K562 (cell line): ENCODE results near the gene JSRP1. TPM values are rescaled to one million over a fixed set of nuclear protein-coding genes. Genes with fewer than 3 reads are reported as not detected.

Experiments used
- ATAC-seq: fragments of 200-7000 bp; cut with Tn5 transposase; 3 replicates; pipeline ENCODE4 v1.9.1; 2020; ENCODE audit warnings: moderate library complexity
- BruUV-seq: library from RNA; stranded (reverse); fragments of 400-500 nt; replicated peaks from 2 replicates; lab custom pipeline; 2021; lab: Mats Ljungman, UMichigan
- CTCF ChIA-PET: fragments of 300-600 bp; formaldehyde crosslinking; extraction: SDS; loops from one replicate; lab custom pipeline; 2021; ENCODE audit warnings: low intra/inter-chr PET ratio; lab: Yijun Ruan, JAX
- POLR2A ChIA-PET: fragments of 300-600, 350-650 bp; sonication (Branson Sonifier 250); formaldehyde crosslinking; extraction: SDS; loops from one replicate; lab custom pipeline; 2021; ENCODE audit warnings: antibody characterized with exemption, inconsistent platforms; lab: Yijun Ruan, JAX
- DNase-seq, 4 experiments: peaks; one replicate each; pipeline versions ENCODE4 v3.0.0 to v3.0.0-alpha.2; 2011 to 2018; ENCODE audit warnings: low spot score in 3 of 4, mixed read lengths in 3 of 4; ENCODE audit errors: extremely low read depth in 1 of 4
- FAIRE-seq: peaks from 2 replicates; lab custom pipeline; 2011; peaks lifted over from hg19 to GRCh38; lab: Jason Lieb, UNC
- H2AFZ ChIP-seq: 2 replicates; pipeline ENCODE4 v1.6.0; 2011; ENCODE audit warnings: low read depth, low read length, control low read depth, inconsistent platforms
- H3K27ac ChIP-seq: fragments of 200-600 bp; 3 replicates; pipeline ENCODE4 v1.8.0; 2011; ENCODE audit warnings: low read depth, mild to moderate bottlenecking, control low read depth, inconsistent platforms, low read length, moderate library complexity, mixed read lengths; ENCODE audit errors: extremely low read depth
- H3K27me3 ChIP-seq, 2 experiments: fragments of 300-600 bp in 1 of 2; 2 replicates in 1 of 2; 3 replicates in 1 of 2; pipeline versions ENCODE4 v1.6.0 to v1.8.0; 2011; ENCODE audit warnings: inconsistent platforms in 2 of 2, low read length in 2 of 2, mild to moderate bottlenecking in 1 of 2, mixed read lengths in 1 of 2, moderate library complexity in 1 of 2; ENCODE audit not compliant: control insufficient read depth in 2 of 2, insufficient read depth in 2 of 2
- H3K36me3 ChIP-seq: fragments of 300-600 bp; 3 replicates; pipeline ENCODE4 v1.8.0; 2011; ENCODE audit warnings: mild to moderate bottlenecking, low read length, inconsistent platforms; ENCODE audit not compliant: control insufficient read depth, insufficient read depth
- H3K4me1 ChIP-seq, 2 experiments: fragments of 200-600 bp in 1 of 2; replicated peaks in 1 of 2; 2 replicates in 1 of 2; 3 replicates in 1 of 2; pipeline versions ENCODE4 v1.5.1 to v1.8.0; 2011; ENCODE audit warnings: inconsistent platforms in 2 of 2, low read length in 2 of 2, mild to moderate bottlenecking in 1 of 2, mixed read lengths in 1 of 2, moderate library complexity in 1 of 2; ENCODE audit not compliant: control insufficient read depth in 2 of 2, insufficient read depth in 2 of 2
- H3K4me2 ChIP-seq: 2 replicates; pipeline ENCODE4 v1.6.1; 2011; ENCODE audit warnings: low read length, control low read depth, inconsistent platforms, mixed read lengths; ENCODE audit not compliant: insufficient read depth
- H3K4me3 ChIP-seq: fragments of 200-600 bp; sonication (generic), shearing (Covaris generic); 2 replicates; pipeline ENCODE4 v1.5.1; 2016; ENCODE audit warnings: control low read depth, inconsistent platforms
- H3K79me2 ChIP-seq: fragments of 200-600 bp; 3 replicates; pipeline ENCODE4 v1.8.0; 2011; ENCODE audit warnings: low read length, inconsistent platforms; ENCODE audit not compliant: control insufficient read depth, insufficient read depth
- H3K9ac ChIP-seq, 2 experiments: 2 replicates each; pipeline versions ENCODE4 v1.6.0 to v1.6.1; 2011; ENCODE audit warnings: low read depth in 2 of 2, low read length in 2 of 2, control low read depth in 1 of 2, inconsistent platforms in 1 of 2, mild to moderate bottlenecking in 1 of 2, mixed read lengths in 1 of 2; ENCODE audit not compliant: insufficient read depth in 1 of 2
- H3K9me1 ChIP-seq: one replicate; pipeline ENCODE4 v1.6.0; 2011; ENCODE audit warnings: inconsistent platforms, mild to moderate bottlenecking, low read length, moderate library complexity; ENCODE audit not compliant: control insufficient read depth, insufficient read depth
- H3K9me3 ChIP-seq: replicated peaks from 2 replicates; pipeline ENCODE4 v1.5.1; 2011; ENCODE audit warnings: low read depth, low read length, inconsistent platforms; ENCODE audit not compliant: control insufficient read depth, insufficient read depth
- H4K20me1 ChIP-seq: replicated peaks from 2 replicates; pipeline ENCODE4 v1.6.1; 2011; ENCODE audit warnings: low read length, inconsistent platforms, mixed read lengths; ENCODE audit not compliant: control insufficient read depth, insufficient read depth
- FIP1L1 ChIP-seq: fragments of 200-400 bp; formaldehyde crosslinking; IDR thresholded peaks from 2 replicates; pipeline ENCODE4 v1.6.1; 2018; ENCODE audit warnings: mild to moderate bottlenecking, low read depth, low read length; ENCODE audit not compliant: poor library complexity, severe bottlenecking
- HEY1 ChIP-seq: fragments of 250-450 bp; sonication (Bioruptor Pico); IDR thresholded peaks from 2 replicates; pipeline ENCODE4 v1.5.0; 2020; ENCODE audit warnings: mild to moderate bottlenecking, moderate library complexity, borderline replicate concordance
- POLR2G ChIP-seq: fragments of 200-400 bp; formaldehyde crosslinking; IDR thresholded peaks from 2 replicates; pipeline ENCODE4 v1.6.1; 2017; ENCODE audit warnings: low read depth, mild to moderate bottlenecking, antibody characterized with exemption, low read length, moderate library complexity
- RBFOX2 ChIP-seq: fragments of 200-400 bp; formaldehyde crosslinking; IDR thresholded peaks from 2 replicates; pipeline ENCODE4 v1.6.1; 2017; ENCODE audit warnings: low read depth, mild to moderate bottlenecking, low read length, moderate library complexity
- RBM22 ChIP-seq: fragments of 200-400 bp; formaldehyde crosslinking; IDR thresholded peaks from 2 replicates; pipeline ENCODE4 v1.6.1; 2018; ENCODE audit warnings: low read length, low read depth; ENCODE audit not compliant: poor library complexity, severe bottlenecking
- RBM34 ChIP-seq: fragments of 200-400 bp; formaldehyde crosslinking; IDR thresholded peaks from 2 replicates; pipeline ENCODE4 v1.6.1; 2018; ENCODE audit warnings: low read length, borderline replicate concordance; ENCODE audit not compliant: insufficient read depth
- SRSF1 ChIP-seq: fragments of 200-400 bp; formaldehyde crosslinking; IDR thresholded peaks from 2 replicates; pipeline ENCODE4 v1.6.1; 2017; ENCODE audit warnings: mild to moderate bottlenecking, low read depth, low read length, moderate library complexity
- TGIF2 ChIP-seq: sonication (generic); formaldehyde crosslinking; IDR thresholded peaks from 2 replicates; pipeline ENCODE4 v1.8.1; 2022; ENCODE audit warnings: mild to moderate bottlenecking, missing genetic modification reagents, moderate library complexity
- THAP12 ChIP-seq: fragments of 250-450 bp; sonication (Bioruptor Pico); IDR thresholded peaks from 2 replicates; pipeline ENCODE4 v1.9.0; 2021; ENCODE audit warnings: mild to moderate bottlenecking, inconsistent platforms
- ZNF785 ChIP-seq: fragments of 250-450 bp; sonication (Bioruptor Pico); IDR thresholded peaks from 2 replicates; pipeline ENCODE4 v1.4.0; 2020; ENCODE audit warnings: mild to moderate bottlenecking
- WGBS: fragments of 100-300 bp; shearing (Covaris generic); methylation state at CpG from one replicate; pipeline ENCODE4 v1.1.6; 2016; ENCODE audit warnings: low coverage, mixed read lengths; ENCODE audit not compliant: insufficient coverage; ENCODE audit errors: missing lambda C conversion rate; 5-methylcytosine and 5-hydroxymethylcytosine counted together
- in situ Hi-C: fragments of 300-500 bp; cut with MboI; formaldehyde crosslinking; loops from 4 replicates; pipeline ENCODE4 v1.15.0; 2018; ENCODE audit warnings: inconsistent platforms, mixed read lengths
- intact Hi-C: fragments of 100-400 bp; cut with micrococcal nuclease; formaldehyde crosslinking; loops from 2 replicates; pipeline ENCODE4 v1.14.2; 2022
- polyA plus RNA-seq, 8 experiments: library from polyadenylated mRNA; depleted of rRNA in 4 of 8; stranded (reverse) in 5 of 8; unstranded in 3 of 8; fragments of >200 nt; fragmentation: Nextera tagmentation in 2 of 8; fragmentation: Illumina TruSeq in 1 of 8; extraction: Ambion mirVana in 2 of 8; extraction: Trizol in 1 of 8; gene quantifications; 2 replicates each; pipeline versions ENCODE4 v1.2.1 to v1.2.3, GENCODE V29; 2011 to 2014; ENCODE audit warnings: inconsistent platforms in 1 of 8, missing spikeins in 1 of 8
- total RNA-seq, 7 experiments: library from RNA; depleted of rRNA in 6 of 7; stranded (reverse); fragments of >200 nt in 6 of 7; fragmentation: Illumina TruSeq in 2 of 7; extraction: Trizol in 2 of 7; gene quantifications; 2 replicates each; pipeline versions ENCODE4 v1.2.1 to v1.2.3, GENCODE V29; 2011 to 2021; ENCODE audit warnings: low replicate concordance in 1 of 7
- TF ChIP-seq, protein P1 (sequence below): sonication (generic); formaldehyde crosslinking; IDR thresholded peaks from 2 replicates; pipeline ENCODE4 v1.8.1; 2023; ENCODE audit warnings: mild to moderate bottlenecking, missing genetic modification reagents

The JSRP1 gene
- total and polyA plus RNA-seq, 9 of the 15 experiments (the other 6 are each of a cell fraction or from before 2014, with no cell fraction given): 0.08 to 1.2 (median 0.51) TPM; not detected in 4

DNA sequence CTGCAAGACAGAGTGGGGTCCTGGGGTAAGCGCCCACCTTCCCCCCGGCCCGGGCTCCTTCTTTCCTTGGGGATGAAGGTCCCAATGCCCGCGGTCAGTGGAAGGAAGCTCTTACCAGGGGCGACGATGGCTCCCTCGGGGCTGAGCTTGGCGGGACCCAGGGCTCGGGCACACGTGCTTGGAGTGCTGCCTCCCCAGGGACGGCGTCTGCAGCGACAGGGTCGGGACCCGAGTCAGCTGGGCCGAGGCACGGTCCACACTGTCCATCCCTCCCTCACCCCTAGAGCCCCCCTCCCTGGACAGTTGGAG, 3.5 kb downstream of the JSRP1 start (continued):
- no peak for TF ChIP-seq HEY1 (CRISPR knock-in tag)
- TF ChIP-seq POLR2G: no peak; the same call in 1 of the 2 replicates
- TF ChIP-seq THAP12: no peak

DNA sequence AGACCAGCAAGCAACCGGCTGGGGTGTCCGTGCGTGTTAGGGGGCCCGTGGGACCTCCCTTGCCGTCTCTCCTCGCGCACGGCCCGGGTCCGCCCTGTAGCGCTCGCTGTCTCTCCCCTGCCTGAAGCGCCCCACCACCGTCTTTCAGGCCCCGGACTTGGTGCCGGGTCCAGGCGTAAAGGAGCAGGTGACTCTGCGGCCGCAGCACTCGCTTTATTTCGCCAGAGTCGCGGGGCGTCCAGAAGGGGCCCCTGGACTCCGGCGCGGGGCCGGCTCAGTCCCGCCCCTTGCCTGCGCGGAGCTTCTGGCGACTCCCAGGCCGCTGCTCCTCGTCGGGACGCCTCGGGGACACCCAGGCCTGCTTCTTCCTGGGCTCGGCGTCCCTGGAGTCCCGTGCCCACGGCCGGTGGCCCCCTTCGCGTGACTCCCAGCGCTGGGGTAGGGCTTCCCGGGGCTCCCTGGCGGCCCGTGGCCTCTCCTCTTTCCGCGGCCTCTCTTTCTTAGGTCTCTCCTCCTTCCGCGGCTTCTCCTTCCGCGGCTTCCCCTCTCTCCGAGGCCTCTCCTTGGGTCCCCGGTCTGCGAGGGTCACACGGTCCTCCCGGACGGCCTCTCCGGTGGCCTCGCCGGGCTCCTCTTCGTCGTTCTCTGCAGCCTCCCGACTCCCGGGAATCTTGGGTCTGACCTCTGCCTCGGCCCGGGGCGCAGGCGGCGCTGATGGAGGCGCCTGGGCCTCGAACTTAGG, 4.0 kb downstream of the JSRP1 start:
- H3K4me3 ChIP-seq: no peak overlapping the region
- no peak overlapping the region for H2AFZ ChIP-seq
- H3K4me2 ChIP-seq: no peak overlapping the region
- H3K79me2 ChIP-seq: no peaks in the 10 kb centered on the region
- H3K36me3 ChIP-seq: peaks cover 22% of the 10 kb centered on the region; the same call in 1 of the 3 replicates
- in situ Hi-C loops (no loop called here), intact Hi-C loops (no loop called here)
- ChIA-PET CTCF (no interaction called here), POLR2A (interaction anchor here (1.7 kb wide), 1 partner anchor 20 kb away, joined by 9 read pairs; no protein-coding TSS in a partner anchor)
- peaks cover 0 to 72% of the 10 kb centered on the region in 2 experiments; a peak in 2 of 5 replicates for H3K4me1 ChIP-seq
- H3K27ac ChIP-seq: no peak overlapping the region
- TF ChIP-seq, protein P1, sequence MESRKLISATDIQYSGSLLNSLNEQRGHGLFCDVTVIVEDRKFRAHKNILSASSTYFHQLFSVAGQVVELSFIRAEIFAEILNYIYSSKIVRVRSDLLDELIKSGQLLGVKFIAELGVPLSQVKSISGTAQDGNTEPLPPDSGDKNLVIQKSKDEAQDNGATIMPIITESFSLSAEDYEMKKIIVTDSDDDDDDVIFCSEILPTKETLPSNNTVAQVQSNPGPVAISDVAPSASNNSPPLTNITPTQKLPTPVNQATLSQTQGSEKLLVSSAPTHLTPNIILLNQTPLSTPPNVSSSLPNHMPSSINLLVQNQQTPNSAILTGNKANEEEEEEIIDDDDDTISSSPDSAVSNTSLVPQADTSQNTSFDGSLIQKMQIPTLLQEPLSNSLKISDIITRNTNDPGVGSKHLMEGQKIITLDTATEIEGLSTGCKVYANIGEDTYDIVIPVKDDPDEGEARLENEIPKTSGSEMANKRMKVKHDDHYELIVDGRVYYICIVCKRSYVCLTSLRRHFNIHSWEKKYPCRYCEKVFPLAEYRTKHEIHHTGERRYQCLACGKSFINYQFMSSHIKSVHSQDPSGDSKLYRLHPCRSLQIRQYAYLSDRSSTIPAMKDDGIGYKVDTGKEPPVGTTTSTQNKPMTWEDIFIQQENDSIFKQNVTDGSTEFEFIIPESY (CRISPR knock-in tag): peak; percentile 57; the same call in 1 of the 2 replicates
- 0 out of 2 replicates have a peak, but pooled peaks have one; percentile 19 for TF ChIP-seq RBFOX2
- TF ChIP-seq RBM22: peak; percentile 42
- no peak for TF ChIP-seq TGIF2 (CRISPR knock-in tag)
- peak; percentile 50 for TF ChIP-seq POLR2G
- TF ChIP-seq ZNF785 (CRISPR knock-in tag): no peak
- TF ChIP-seq FIP1L1: peak; percentile 67
- no peak for TF ChIP-seq SRSF1
- TF ChIP-seq RBM34: no peak
- ATAC-seq: no peak
- no peaks in the 10 kb centered on the region for H4K20me1 ChIP-seq
- no TSS peak for BruUV-seq
- H3K27me3 ChIP-seq: no peaks in the 10 kb centered on the region
- DNase-seq: no peak
- 96% methylated on average over 8 of the region's 74 CpGs for WGBS
- H3K9me1 ChIP-seq: no peaks in the 10 kb centered on the region
- no peak for FAIRE-seq
- no peaks in the 10 kb centered on the region for H3K9me3 ChIP-seq
- H3K9ac ChIP-seq: no peak overlapping the region
